Measurements from ENCODE around the gene P2RX3. TPM values are rescaled to one million over a fixed set of nuclear protein-coding genes. Genes with fewer than 3 reads are reported as not detected.

P2RX3 gene
- total and polyA plus RNA-seq, 2 of the 8 experiments (the other 6 are each of a cell fraction or from before 2014, with no cell fraction given) = 0.45 to 0.47 TPM

- TF ChIP-seq KDM1A (IDR thresholded peaks at IDR 0.05; ENCODE audit: borderline replicate concordance, low read length) (no peak), EP300 (IDR thresholded peaks at IDR 0.05; ENCODE audit: borderline replicate concordance in 1 of 2, low read depth in 2 of 2, low read length in 2 of 2) (no peak), KDM5A (IDR thresholded peaks at IDR 0.05; ENCODE audit: low read length) (no peak)
These were observed 59.3 kb downstream of the P2RX3 start (continued) for GRCh38 chr11:57397394-57397990.

Data from H1 (cell line).